Body of pancreas (tissue), 4 donors: ENCODE data around the gene CCDC43.

Source experiments
- CTCF ChIP-seq, 7 experiments: fragments of 450-650 bp in 4 of 7; fragments of 200-600 bp in 3 of 7; sonication (generic) in 3 of 7; IDR thresholded peaks; one replicate each; pipeline ENCODE4 v1.5.1; 2016 to 2019; ENCODE audit warnings: antibody characterized with exemption in 7 of 7
- POLR2A ChIP-seq, 3 donors: fragments of 450-650 bp; IDR thresholded peaks; one replicate each; pipeline ENCODE4 v1.6.1; 2016; ENCODE audit warnings: antibody characterized with exemption in 3 of 3, mild to moderate bottlenecking in 2 of 3

- no peak for TF ChIP-seq CTCF (IDR thresholded peaks at IDR 0.05)
- no peak for TF ChIP-seq POLR2A (IDR thresholded peaks at IDR 0.05)
Measured at GRCh38 chr17:44693609-44694008, 4.0 kb upstream of the CCDC43 start.
